Erythroblast (primary cell): Measurements from ENCODE around the gene MACROD2.

Experiments used
- GATA1 ChIP-seq: IDR thresholded peaks from 2 replicates; pipeline ENCODE4 v1.6.1; 2011; ENCODE audit warnings: low read depth, mild to moderate bottlenecking, control low read depth, low read length, moderate library complexity
- POLR2A ChIP-seq: IDR thresholded peaks from 2 replicates; pipeline ENCODE4 v1.6.1; 2011; ENCODE audit warnings: mild to moderate bottlenecking, low read length

DNA sequence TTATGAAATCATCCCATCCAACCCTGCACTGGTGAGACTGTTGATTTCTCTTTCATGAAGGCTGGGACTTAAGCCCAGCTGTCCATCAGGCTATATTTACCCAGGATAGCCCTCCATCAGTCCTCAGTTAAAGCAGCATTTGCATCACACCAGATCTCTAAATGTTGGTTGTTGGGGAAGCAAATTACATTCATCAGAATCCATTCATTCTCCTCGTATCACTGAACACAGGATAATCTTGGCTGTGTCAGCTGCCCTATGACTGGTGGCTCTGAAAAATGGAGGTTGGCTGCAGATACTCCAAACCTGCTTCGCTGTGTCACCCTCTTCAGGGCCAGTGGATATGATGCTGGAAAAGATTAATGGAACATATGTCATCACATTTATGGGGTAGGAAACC is 1859.6 kb downstream of the MACROD2 start:
- no peak for TF ChIP-seq POLR2A
- no peak for TF ChIP-seq GATA1
